ENCODE measurements around the gene GZMB.
"Not testable (repeated sequence)": the region's sequence is repeated elsewhere in the genome, so short reads cannot be mapped to it uniquely, and the experiment has no call there.

GZMB gene

GRCh38 chr14:24634158-24634557 is at the start of gene GZMB:
Gene GZMB, minus strand, starts transcription at chr14:24634190. Its CDS starts 30 bp downstream, at chr14:24634160.
- DNase-seq = peak; percentile 59 to 66

DNA sequence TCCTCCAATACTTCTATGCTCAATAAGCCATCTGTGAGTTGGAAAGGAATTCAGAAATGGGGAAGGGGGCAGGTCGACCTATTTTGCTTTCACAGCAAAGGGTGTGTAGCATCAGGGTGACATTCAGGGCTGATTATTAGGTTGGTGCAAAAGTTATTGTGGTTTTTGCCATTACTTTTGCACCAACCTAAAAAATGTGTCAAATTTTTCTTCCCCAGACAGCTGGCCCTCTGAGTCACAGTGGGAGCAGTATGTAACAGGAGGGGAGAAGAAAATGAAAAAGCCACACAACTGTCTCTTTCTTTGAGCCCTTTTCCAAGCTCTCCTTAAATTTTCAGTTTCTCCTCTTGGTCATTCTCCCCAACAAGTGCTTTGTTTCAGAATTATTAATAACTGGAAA is 47.1 kb upstream of the GZMB start:
- no peak for DNase-seq

GRCh38 chr14:24680516-24680915 is 46.5 kb upstream of the GZMB start:
- DNase-seq = no peak

- no peak for DNase-seq
These were observed 45.4 kb upstream of the GZMB start for GRCh38 chr14:24679248-24679961.

GRCh38 chr14:24678801-24679247 is 44.8 kb upstream of the GZMB start:
- peak; percentile 70 to 81 for DNase-seq

DNA sequence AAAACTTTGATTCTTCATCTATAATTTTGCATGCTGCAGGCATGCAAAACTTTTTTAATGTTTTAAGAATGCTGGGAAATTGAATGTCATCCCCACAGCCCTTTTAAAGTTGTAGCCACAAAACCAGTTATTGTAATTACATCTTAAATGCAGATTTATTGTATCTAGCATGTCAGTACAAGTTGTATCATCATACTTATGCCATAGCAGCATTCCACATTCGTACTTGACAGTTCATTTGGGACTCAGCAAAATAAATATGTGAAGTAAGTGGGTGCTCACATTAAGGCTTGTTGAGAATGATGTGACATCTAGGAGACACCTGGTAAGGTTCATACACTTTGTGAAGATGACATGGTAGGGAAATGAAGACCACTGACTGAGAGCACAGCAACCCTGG is 44.0 kb upstream of the GZMB start:
- no peak for DNase-seq

DNA sequence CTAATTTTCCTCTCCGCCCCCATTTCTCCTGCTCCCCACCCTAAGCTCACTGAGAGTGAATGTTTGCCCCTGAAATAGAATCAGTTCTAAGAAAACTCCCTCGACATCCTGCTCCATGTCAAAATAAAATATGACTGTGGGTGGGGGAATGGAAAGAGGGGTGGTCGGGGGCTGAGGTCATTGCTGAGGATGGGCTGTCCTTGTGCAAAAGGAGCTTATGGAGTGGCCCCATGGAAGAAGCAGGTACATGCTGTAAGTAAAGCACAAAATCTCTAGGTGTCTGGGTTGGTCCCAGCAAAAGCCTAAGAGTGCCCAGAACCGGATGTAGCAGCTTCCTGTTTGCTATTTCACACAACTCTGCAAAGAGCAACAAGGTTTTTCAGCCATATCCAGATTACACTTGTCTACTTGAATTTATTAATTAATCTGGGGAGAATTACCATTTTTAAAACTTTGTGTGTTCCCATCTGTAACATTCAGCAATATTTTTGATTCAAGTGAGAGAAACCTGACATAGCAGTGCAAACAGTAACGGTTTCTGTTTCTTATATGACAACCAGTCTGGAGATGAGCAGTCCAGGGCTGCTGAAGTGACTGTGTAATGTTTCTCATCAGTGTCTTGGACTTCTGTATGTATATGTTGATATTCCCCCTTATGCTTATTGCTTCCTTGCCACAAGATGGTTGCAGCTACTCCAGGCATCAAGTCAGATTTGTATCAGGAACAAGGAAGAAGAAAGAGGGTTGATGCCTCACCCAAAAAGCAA is 40.4 kb upstream of the GZMB start:
- DNase-seq = peak; percentile 30 to 46

DNA sequence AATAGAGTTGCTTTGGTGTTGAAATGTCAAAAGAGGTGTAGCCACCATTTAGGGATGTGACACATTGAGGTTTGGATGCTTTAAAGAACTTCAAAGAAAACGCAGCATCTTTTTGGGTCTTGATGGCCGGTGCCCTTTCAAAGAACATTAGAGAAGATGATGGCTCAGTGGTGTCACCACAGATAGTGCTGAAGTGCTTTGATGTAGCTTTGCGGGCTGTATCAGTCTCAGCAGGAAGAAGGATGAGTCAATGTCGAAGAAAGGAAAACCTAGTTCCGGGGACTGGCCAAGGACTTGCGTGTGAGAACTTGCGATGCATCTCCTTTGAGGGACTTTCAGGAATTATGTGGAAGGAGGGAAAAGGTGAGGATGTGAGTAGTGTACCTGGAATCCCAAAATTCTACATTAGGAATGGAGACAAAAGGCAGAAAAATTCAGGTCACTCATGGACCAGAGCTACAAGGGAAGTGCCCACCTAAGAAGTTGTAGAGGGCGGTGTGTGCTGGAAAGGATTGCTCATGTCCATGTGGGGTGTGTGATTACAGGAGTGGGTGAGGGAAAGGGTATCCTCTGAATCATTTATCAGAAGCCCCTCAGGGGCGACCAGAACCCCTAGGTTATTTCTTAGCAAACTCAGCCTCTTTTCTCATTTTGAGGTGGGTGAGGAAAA is 39.7 kb upstream of the GZMB start:
- peak; percentile 60 to 66 for DNase-seq

DNA sequence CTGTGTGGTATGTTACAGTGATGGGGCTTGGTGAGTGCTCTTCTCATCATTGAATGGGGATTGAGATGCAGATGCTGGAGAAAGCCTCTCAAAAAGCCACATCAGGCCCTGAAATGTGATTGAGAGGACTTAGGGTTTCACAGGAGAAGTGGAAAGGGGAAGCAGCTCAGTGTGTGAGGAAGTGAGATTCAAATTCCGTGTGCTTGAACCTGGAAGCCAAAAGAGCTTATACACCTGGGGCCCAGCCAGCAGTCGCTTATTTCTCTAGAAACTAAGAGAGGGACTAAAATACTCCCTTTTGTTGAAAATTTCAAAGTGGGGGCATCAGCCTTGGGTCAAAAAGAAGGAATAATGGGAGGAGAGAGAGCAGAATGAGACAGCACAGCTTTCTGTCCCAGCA is 39.1 kb upstream of the GZMB start:
- DNase-seq = no peak

- peak; percentile 30 to 34 for DNase-seq
These were observed 36.6 kb upstream of the GZMB start for GRCh38 chr14:24670594-24670993.

DNA sequence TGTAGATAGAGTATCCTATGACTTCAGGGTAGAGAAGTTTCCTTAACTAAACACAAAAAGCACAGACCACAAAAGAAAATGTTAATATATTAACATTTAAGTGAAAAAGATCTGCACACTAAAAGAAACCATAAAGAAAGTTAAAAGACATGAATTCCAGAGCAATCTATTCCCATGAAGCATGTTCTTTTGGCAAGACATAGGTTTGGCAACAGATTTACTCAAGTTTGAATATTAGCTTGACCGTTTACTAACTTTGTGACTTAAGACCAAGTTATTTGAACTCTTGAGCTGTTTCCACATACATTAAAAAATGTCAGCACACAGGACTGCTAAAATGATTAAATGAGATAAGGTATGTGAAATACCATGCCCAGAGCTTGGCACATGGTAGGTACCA is 35.7 kb upstream of the GZMB start:
- no peak for DNase-seq

GRCh38 chr14:24665440-24665991 is 31.5 kb upstream of the GZMB start:
- peak; percentile 25 to 37 for DNase-seq

DNA sequence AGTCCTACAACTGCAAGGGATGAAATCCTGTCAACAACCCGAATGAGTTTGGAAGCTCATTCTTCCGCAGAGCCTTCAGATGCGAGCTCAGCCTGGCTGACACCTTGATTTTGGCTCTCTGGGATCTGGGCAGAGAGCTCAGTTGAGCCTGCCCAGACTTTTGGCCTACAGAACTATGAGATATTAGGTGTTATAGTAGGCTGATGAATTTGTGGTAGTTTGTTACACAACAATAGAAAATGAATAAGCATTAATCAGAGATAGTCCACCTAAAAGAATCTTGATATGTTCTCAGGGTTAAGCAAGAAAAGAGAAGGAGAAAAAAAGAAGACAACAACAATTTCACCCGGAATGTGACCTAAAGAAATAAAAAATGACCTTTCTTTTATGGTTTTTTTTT is 30.4 kb upstream of the GZMB start:
- DNase-seq = no peak

- no peak for DNase-seq
These were observed 28.8 kb upstream of the GZMB start for GRCh38 chr14:24662753-24663152.

- no peak for DNase-seq
These were observed 26.1 kb upstream of the GZMB start for GRCh38 chr14:24659916-24660570.

GRCh38 chr14:24648361-24648760 is 14.4 kb upstream of the GZMB start:
- not testable (repeated sequence) for DNase-seq

DNA sequence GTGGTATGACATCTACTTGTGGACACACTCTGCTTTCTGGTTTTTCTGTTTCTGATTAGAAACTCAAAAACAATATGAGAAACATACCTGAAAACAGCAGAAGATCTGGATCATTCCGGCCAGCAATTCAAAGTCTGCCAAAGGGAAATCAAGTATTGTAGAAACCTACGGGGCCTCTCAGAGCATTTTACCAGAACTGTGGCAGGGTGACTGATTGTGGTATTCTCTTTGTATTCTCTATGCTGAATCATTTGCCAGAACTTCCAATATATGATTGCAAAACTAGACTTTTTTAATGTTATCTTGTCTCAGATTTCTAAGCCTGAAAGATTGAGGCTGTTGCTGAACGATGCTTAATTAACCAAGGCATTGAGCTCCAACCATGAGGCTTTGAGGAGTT is 5.9 kb upstream of the GZMB start:
- DNase-seq = no peak

- DNase-seq = no peak
These were observed 5.3 kb upstream of the GZMB start for GRCh38 chr14:24639270-24639669.

GRCh38 chr14:24633353-24633752 is 637 bp downstream of the GZMB start:
- DNase-seq = no peak

DNA sequence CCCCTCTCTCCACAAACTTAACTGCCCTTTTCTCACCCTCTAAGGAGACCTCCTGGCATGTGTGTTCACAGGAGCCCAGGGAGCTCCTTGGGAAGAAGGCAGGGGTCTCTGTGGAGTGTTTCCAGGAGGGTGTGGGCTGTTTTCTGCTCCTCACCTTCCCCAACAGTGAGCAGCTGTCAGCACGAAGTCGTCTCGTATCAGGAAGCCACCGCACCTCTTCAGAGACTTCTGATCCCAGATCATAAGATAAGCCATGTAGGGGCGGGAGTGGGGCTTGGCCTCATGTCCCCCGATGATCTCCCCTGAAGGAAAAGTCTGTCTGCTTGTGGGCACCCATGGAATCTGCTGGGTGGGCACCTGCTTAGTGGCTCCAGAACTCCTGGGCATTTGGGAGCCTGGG is 1.2 kb downstream of the GZMB start:
- no peak for DNase-seq

- no peak for DNase-seq
These were observed 1.7 kb downstream of the GZMB start for GRCh38 chr14:24632336-24632735.

- DNase-seq = no peak
These were observed 2.1 kb downstream of the GZMB start for GRCh38 chr14:24631749-24632335.

All from stimulated activated CD4-positive, alpha-beta T cell treated with anti-CD3 and anti-CD28 coated beads, Interleukin-2, amount 100 ng/mL, for 24 hours (primary cell).